Suppressor macrophage treated with lipopolysaccharide for 4 hours (primary cell): ENCODE data around the gene HOXB9.

Source experiments
- DNase-seq: peaks from one replicate; pipeline ENCODE4 v3.0.0-alpha.2; 2020

HOXB9 gene

GRCh38 chr17:48639136-48639535 lies 13.0 kb upstream of the HOXB9 start:
- DNase-seq = no peak

GRCh38 chr17:48637323-48638260 lies 11.4 kb upstream of the HOXB9 start:
- DNase-seq = no peak

GRCh38 chr17:48636177-48637018 lies 10.2 kb upstream of the HOXB9 start:
- DNase-seq = peak; percentile 70

- DNase-seq = no peak
Measured at GRCh38 chr17:48634493-48635208, 8.5 kb upstream of the HOXB9 start.

GRCh38 chr17:48633266-48633677 lies 7.1 kb upstream of the HOXB9 start:
- no peak for DNase-seq

GRCh38 chr17:48632579-48633265 lies 6.6 kb upstream of the HOXB9 start:
- no peak for DNase-seq

- no peak for DNase-seq
Measured at GRCh38 chr17:48631693-48632578, 5.8 kb upstream of the HOXB9 start.

- no peak for DNase-seq
Measured at GRCh38 chr17:48630925-48631692, 5.0 kb upstream of the HOXB9 start.

GRCh38 chr17:48630009-48630924 lies 4.1 kb upstream of the HOXB9 start:
- no peak for DNase-seq

GRCh38 chr17:48629411-48629759 lies 3.2 kb upstream of the HOXB9 start:
- no peak for DNase-seq

GRCh38 chr17:48628649-48629410 lies 2.7 kb upstream of the HOXB9 start:
- no peak for DNase-seq

- DNase-seq = no peak
Measured at GRCh38 chr17:48627623-48628521, 1.7 kb upstream of the HOXB9 start.

GRCh38 chr17:48627118-48627597 lies 1.0 kb upstream of the HOXB9 start:
- no peak for DNase-seq

- DNase-seq = no peak
Measured at GRCh38 chr17:48625495-48626244, 488 bp downstream of the HOXB9 start.

GRCh38 chr17:48624544-48625494 lies 1.3 kb downstream of the HOXB9 start:
- DNase-seq = no peak

- DNase-seq = no peak
Measured at GRCh38 chr17:48624118-48624517, 2.0 kb downstream of the HOXB9 start.
